T-cell (primary cell): ENCODE measurements around the gene DNAJC7. TPM values are rescaled to one million over a fixed set of nuclear protein-coding genes. Genes with fewer than 3 reads are reported as not detected.

Source experiments
- ATAC-seq, 4 experiments: fragments of 200-7000 bp in 3 of 4; fragments of 150-1000 bp in 1 of 4; cut with Tn5 transposase; replicated peaks in 1 of 4; 1 replicate in 3 of 4; 2 replicates in 1 of 4; pipeline ENCODE4 v1.10.0; 2021; ENCODE audit warnings: moderate library complexity in 3 of 4, mild to moderate bottlenecking in 2 of 4, moderate number of reproducible peaks in 1 of 4
- CTCF ChIA-PET, 2 donors: fragments of 300-600 bp; sonication (Branson Sonifier 250); formaldehyde crosslinking; loops; one replicate each; lab custom pipeline; 2022; ENCODE audit warnings: antibody characterized with exemption in 2 of 2; lab: Charles Lee
- POLR2A ChIA-PET, 2 donors: fragments of 300-600 bp; sonication (Branson Sonifier 250); formaldehyde crosslinking; loops; one replicate each; lab custom pipeline; 2022; ENCODE audit warnings: antibody characterized with exemption in 2 of 2; lab: Charles Lee
- DNase-seq, 35 experiments: peaks; one replicate each; pipeline versions ENCODE4 v3.0.0 to v3.0.0-alpha.2; 2013 to 2023
- H3K27ac ChIP-seq: one replicate; pipeline ENCODE4 v1.5.1; 2013; ENCODE audit warnings: low read length
- H3K27me3 ChIP-seq, 2 experiments: replicated peaks in 1 of 2; 1 replicate in 1 of 2; 2 replicates in 1 of 2; pipeline versions ENCODE4 v1.6.1 to v1.7.0; 2013; ENCODE audit warnings: low read length in 1 of 2, mixed read lengths in 1 of 2; ENCODE audit not compliant: control insufficient read depth in 2 of 2, insufficient read depth in 2 of 2; ENCODE audit errors: extremely low read depth in 1 of 2
- H3K36me3 ChIP-seq, 2 donors: 1 replicate in 1 of 2; 2 replicates in 1 of 2; pipeline versions ENCODE4 v1.6.1 to v1.7.0; 2013; ENCODE audit warnings: low read length in 1 of 2; ENCODE audit not compliant: control insufficient read depth in 2 of 2, insufficient read depth in 1 of 2; ENCODE audit errors: extremely low read depth in 1 of 2
- H3K4me1 ChIP-seq, 2 experiments: 1 replicate in 1 of 2; 2 replicates in 1 of 2; pipeline versions ENCODE4 v1.6.1 to v1.7.0; 2013; ENCODE audit warnings: low read length in 2 of 2, mixed read lengths in 1 of 2; ENCODE audit not compliant: insufficient read depth in 2 of 2, control insufficient read depth in 1 of 2; ENCODE audit errors: extremely low read depth in 1 of 2
- H3K4me3 ChIP-seq, 2 donors: 1 replicate in 1 of 2; 2 replicates in 1 of 2; pipeline versions ENCODE4 v1.5.1 to v1.7.0; 2013; ENCODE audit warnings: mild to moderate bottlenecking in 2 of 2, low read length in 1 of 2, moderate library complexity in 1 of 2; ENCODE audit not compliant: control insufficient read depth in 1 of 2; ENCODE audit errors: extremely low read depth in 1 of 2
- H3K9me3 ChIP-seq: 2 replicates; pipeline ENCODE4 v1.7.0; 2013
- H3K27ac Mint-ChIP-seq, 2 donors: one replicate each; pipeline ENCODE4 v1.8.0; 2020 to 2021; ENCODE audit warnings: mild to moderate bottlenecking in 2 of 2, mixed read lengths in 2 of 2
- H3K27me3 Mint-ChIP-seq, 2 donors: one replicate each; pipeline ENCODE4 v1.8.0; 2021 to 2022; ENCODE audit warnings: mixed read lengths in 2 of 2
- H3K36me3 Mint-ChIP-seq: one replicate; pipeline ENCODE4 v1.8.0; 2021; ENCODE audit warnings: mixed read lengths
- H3K4me1 Mint-ChIP-seq, 3 donors: one replicate each; pipeline ENCODE4 v1.8.0; 2020 to 2022; ENCODE audit warnings: mixed read lengths in 3 of 3, mild to moderate bottlenecking in 1 of 3
- H3K4me3 Mint-ChIP-seq, 3 donors: one replicate each; pipeline ENCODE4 v1.8.0; 2020 to 2022; ENCODE audit warnings: mild to moderate bottlenecking in 3 of 3, mixed read lengths in 3 of 3, moderate library complexity in 3 of 3
- H3K9me3 Mint-ChIP-seq, 3 donors: one replicate each; pipeline ENCODE4 v1.8.0; 2020 to 2022; ENCODE audit warnings: mixed read lengths in 3 of 3
- WGBS: methylation state at CpG from one replicate; pipeline ENCODE4 v1.1.5; 2013; ENCODE audit warnings: missing lambda C conversion rate; ENCODE audit not compliant: insufficient coverage; 5-methylcytosine and 5-hydroxymethylcytosine counted together
- total RNA-seq, 35 experiments: library from RNA in 6 of 35; stranded (reverse) in 6 of 35; fragments of 120-200 nt in 1 of 35; gene quantifications; one replicate each; pipeline versions ENCODE4 v1.2.1 to v1.2.4 and lab custom pipeline; 2013 to 2026

DNAJC7 gene
- total RNA-seq, 5 donors from 2014 or later (not counting 1 experiment from before 2014, with no cell fraction given), result 107 to 129 (median 112) TPM

DNA sequence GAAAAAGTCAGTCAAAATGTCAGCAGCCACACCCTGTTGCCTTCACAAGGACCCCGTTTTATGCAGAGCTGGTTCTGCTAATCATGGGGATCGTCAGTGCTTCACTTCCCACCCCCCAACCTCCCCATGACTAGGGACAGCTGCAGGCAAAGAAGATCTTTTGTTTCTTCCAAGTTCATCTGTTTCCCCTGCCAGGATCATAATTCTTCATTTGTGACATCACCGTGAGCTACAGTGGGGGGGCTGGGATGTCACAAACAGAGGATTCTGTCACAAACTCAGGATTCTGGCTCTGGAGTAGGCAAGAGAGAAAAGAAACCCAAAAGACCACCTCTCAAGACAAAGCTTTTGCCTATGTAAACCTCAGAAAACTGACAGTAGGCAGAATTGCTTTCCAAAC is 24.7 kb downstream of the DNAJC7 start:
- ChIA-PET CTCF (interaction anchor here in 1 of 2 donors (0.7 kb wide), 1 partner anchor 124 kb away, joined by 3 read pairs; no protein-coding TSS in a partner anchor), POLR2A (no interaction called here)
- ATAC-seq (no peak), DNase-seq (no peak)
- H3K4me3 ChIP-seq, result no peak overlapping the region
- no peak overlapping the region for H3K27ac ChIP-seq
- H3K4me1 ChIP-seq, result no peaks in the 10 kb centered on the region
- Mint-ChIP-seq H3K27ac (no peak overlapping the region), H3K9me3 (no peaks in the 10 kb centered on the region), H3K36me3 (peaks cover 60% of the 10 kb centered on the region), H3K4me1 (no peaks in the 10 kb centered on the region), H3K4me3 (no peak overlapping the region), H3K27me3 (no peaks in the 10 kb centered on the region)
- H3K27me3 ChIP-seq, result no peaks in the 10 kb centered on the region
- WGBS, result 100% methylated on average over 2 of the region's 3 CpGs
- H3K9me3 ChIP-seq, result no peaks in the 10 kb centered on the region
- peaks cover 17 to 92% of the 10 kb centered on the region in 2 donors for H3K36me3 ChIP-seq

DNA sequence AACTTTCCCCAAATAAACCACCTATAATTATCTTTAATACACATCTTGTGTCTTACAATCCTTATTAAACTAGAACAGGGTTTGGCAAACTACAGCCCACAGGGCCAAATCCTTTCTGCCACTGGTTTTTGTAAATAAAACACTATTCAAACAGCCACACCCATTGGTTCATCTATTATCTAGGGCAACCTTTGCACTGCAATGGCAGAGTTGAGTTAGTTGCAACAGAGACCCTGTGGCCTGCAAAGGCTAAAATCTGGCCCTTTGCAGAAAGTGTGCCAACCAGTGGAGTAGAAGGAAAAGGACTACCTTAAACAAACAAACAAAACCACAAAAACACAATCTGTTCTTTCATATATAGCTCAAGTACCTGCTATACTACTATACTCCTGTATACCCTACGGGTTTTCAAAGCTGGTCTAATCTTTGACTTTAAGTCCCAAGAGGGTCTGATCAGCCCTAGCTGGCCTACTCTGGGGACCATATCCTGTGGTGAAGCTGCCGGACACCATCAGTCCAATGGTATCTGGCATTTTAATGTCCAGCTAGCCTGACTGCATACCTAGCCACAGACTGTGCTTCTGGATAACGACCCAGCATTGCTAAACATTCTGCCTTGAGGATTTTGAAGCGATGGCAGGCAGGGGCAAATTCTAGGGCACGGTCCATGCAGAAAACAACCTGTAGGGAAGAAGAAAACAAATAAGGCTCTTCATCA is 27.4 kb downstream of the DNAJC7 start:
- ATAC-seq, result no peak
- H3K36me3 Mint-ChIP-seq, result peaks cover 54% of the 10 kb centered on the region

DNA sequence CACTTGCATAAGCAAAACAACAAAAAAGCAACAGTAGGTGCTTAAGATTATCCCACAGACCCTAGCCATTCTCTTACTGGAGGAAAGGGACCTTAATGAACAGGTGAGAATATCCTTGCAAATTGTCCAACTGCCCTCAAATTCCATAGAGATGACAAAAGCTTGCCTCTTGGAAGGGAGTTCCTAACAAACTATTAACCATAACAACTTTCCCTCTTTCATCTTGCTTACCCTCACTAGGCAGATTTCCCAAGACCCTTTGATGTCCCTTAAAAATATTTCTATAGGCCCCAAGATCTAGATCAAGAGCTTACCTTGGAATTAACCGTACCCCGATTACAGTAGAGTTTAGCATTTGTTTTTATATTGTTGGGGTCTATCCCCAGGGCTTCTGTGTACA is 28.8 kb downstream of the DNAJC7 start:
- no peaks in the 10 kb centered on the region for H3K27me3 Mint-ChIP-seq
- ChIA-PET POLR2A (no interaction called here), CTCF (no interaction called here)
- H3K9me3 Mint-ChIP-seq, result no peaks in the 10 kb centered on the region
- no peak for DNase-seq
- Histone ChIP-seq H3K9me3 (no peaks in the 10 kb centered on the region), H3K27ac (no peak overlapping the region), H3K36me3 (peaks cover 12 to 92% of the 10 kb centered on the region in 2 donors), H3K27me3 (no peaks in the 10 kb centered on the region), H3K4me1 (no peaks in the 10 kb centered on the region), H3K4me3 (no peak overlapping the region)
- peaks cover 54% of the 10 kb centered on the region for H3K36me3 Mint-ChIP-seq
- no CpG with 5 or more reads among the region's 2 CpGs for WGBS
- no peak overlapping the region for H3K4me3 Mint-ChIP-seq
- no peaks in the 10 kb centered on the region for H3K4me1 Mint-ChIP-seq
- no peak for ATAC-seq
- H3K27ac Mint-ChIP-seq, result no peak overlapping the region

More for the DNA sequence above, 27.4 kb downstream of the DNAJC7 start:
- H3K4me3 Mint-ChIP-seq, result no peak overlapping the region
- no peaks in the 10 kb centered on the region for H3K27me3 Mint-ChIP-seq
- Histone ChIP-seq H3K4me1 (no peaks in the 10 kb centered on the region), H3K4me3 (no peak overlapping the region), H3K27ac (no peak overlapping the region), H3K36me3 (peaks cover 12 to 90% of the 10 kb centered on the region in 2 donors), H3K9me3 (no peaks in the 10 kb centered on the region), H3K27me3 (no peaks in the 10 kb centered on the region)
- DNase-seq, result no peak
- 91% methylated on average over 5 of the region's 5 CpGs for WGBS
- H3K4me1 Mint-ChIP-seq, result no peaks in the 10 kb centered on the region
- CTCF ChIA-PET, result interaction anchor here in 1 of 2 donors (0.5 kb wide), 1 partner anchor 258 kb away, joined by 3 read pairs; no protein-coding TSS in a partner anchor
- POLR2A ChIA-PET, result no interaction called here
- H3K27ac Mint-ChIP-seq, result no peak overlapping the region
- H3K9me3 Mint-ChIP-seq, result no peaks in the 10 kb centered on the region

DNA sequence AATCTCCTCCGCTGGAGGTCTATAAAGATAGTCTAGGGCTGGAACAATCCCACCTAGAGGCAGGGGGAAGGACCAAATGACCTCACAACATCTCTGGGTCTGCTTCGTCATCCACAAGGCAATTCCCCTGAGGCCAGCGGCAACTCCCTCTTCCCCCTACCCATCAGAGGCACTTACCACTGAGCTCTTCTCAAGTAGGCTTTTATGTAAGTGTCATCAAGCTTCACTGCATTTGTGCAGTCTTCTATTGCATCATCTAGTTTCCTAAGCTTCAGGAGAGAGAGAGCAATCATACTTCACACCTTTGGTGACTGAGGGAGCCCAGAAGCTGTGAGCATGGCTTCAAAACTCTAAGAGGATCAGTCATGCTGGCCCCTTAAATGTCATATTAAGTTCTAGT is 29.6 kb downstream of the DNAJC7 start:
- ATAC-seq, result no peak
- CTCF ChIA-PET, result no interaction called here
- Mint-ChIP-seq H3K27me3 (no peaks in the 10 kb centered on the region), H3K9me3 (no peaks in the 10 kb centered on the region), H3K27ac (peak overlapping the region in 1 of 2 donors; percentile 34), H3K4me1 (no peaks in the 10 kb centered on the region), H3K36me3 (peaks cover 50% of the 10 kb centered on the region), H3K4me3 (no peak overlapping the region)
- H3K9me3 ChIP-seq, result no peaks in the 10 kb centered on the region
- H3K27me3 ChIP-seq, result no peaks in the 10 kb centered on the region
- POLR2A ChIA-PET, result interaction anchor here in 1 of 2 donors (0.7 kb wide), 2 partner anchors 29 to 355 kb away, joined by 3 read pairs; no protein-coding TSS in a partner anchor
- no CpG with 5 or more reads among the region's 3 CpGs for WGBS
- H3K4me3 ChIP-seq, result no peak overlapping the region
- peaks cover 13 to 94% of the 10 kb centered on the region in 2 donors for H3K36me3 ChIP-seq
- no peaks in the 10 kb centered on the region for H3K4me1 ChIP-seq
- H3K27ac ChIP-seq, result no peak overlapping the region
- DNase-seq, result no peak

DNA sequence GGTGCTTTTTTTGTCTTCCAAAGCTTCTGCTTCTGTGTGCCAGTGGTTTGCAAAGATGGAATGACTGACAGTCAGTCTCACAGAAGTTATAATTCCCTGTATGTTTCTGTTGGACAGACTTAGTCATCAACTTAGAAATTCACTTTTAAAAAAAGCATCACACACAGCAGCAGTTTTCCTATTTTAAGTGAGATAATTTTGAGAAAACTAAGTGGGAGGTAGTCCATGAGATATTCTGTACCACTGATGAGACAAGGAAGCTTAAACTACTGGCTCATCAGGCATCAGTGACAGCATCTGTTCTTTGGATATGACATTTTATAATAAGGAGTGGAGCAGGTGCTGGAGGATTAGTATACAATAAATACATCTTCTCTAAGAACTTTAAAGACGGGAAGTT is 30.6 kb downstream of the DNAJC7 start:
- WGBS, result no CpG with 5 or more reads among the region's 1 CpG
- no peak overlapping the region for H3K4me3 ChIP-seq
- no peak for DNase-seq
- Mint-ChIP-seq H3K4me1 (no peaks in the 10 kb centered on the region), H3K4me3 (no peak overlapping the region), H3K9me3 (no peaks in the 10 kb centered on the region), H3K27me3 (no peaks in the 10 kb centered on the region), H3K27ac (no peak overlapping the region), H3K36me3 (peaks cover 57% of the 10 kb centered on the region)
- no peaks in the 10 kb centered on the region for H3K4me1 ChIP-seq
- no peaks in the 10 kb centered on the region for H3K9me3 ChIP-seq
- peaks cover 10 to 94% of the 10 kb centered on the region in 2 donors for H3K36me3 ChIP-seq
- POLR2A ChIA-PET, result no interaction called here
- CTCF ChIA-PET, result no interaction called here
- ATAC-seq, result no peak
- no peak overlapping the region for H3K27ac ChIP-seq
- no peaks in the 10 kb centered on the region for H3K27me3 ChIP-seq

DNA sequence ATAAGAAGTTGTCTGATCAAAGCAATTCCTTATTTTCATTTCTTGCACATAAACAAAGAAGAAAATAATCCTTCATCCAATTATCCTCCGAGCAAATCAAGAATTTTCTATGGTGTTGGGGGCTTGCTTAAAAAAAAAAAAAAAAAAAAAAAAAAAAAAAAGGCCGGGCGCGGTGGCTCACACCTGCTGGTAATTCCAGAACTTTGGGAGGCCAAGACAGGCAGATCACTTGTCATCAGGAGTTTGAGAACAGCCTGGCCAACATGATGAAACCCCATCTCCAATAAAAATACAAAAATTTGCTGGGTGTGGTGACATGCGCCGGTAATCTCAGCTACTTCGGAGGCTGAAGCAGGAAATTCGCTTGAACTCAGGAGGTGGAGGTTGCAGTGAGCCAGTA is 31.3 kb downstream of the DNAJC7 start:
- no peaks in the 10 kb centered on the region for H3K4me1 ChIP-seq
- ChIA-PET POLR2A (no interaction called here), CTCF (no interaction called here)
- Mint-ChIP-seq H3K4me3 (no peak overlapping the region), H3K36me3 (peaks cover 53% of the 10 kb centered on the region), H3K4me1 (no peaks in the 10 kb centered on the region), H3K27me3 (no peaks in the 10 kb centered on the region), H3K27ac (no peak overlapping the region), H3K9me3 (no peaks in the 10 kb centered on the region)
- DNase-seq (no peak), ATAC-seq (no peak)
- H3K27me3 ChIP-seq, result no peaks in the 10 kb centered on the region
- no peaks in the 10 kb centered on the region for H3K9me3 ChIP-seq
- 100% methylated on average over 2 of the region's 8 CpGs for WGBS
- H3K36me3 ChIP-seq, result peaks cover 10 to 94% of the 10 kb centered on the region in 2 donors
- H3K27ac ChIP-seq, result no peak overlapping the region
- H3K4me3 ChIP-seq, result no peak overlapping the region
